Keratinocyte (primary cell): ENCODE measurements around the gene SORBS1. TPM values are rescaled to one million over a fixed set of nuclear protein-coding genes. Genes with fewer than 3 reads are reported as not detected.

Source experiments
- DNase-seq: peaks from one replicate; pipeline ENCODE4 v3.0.0-alpha.2; 2011; ENCODE audit warnings: low read depth, missing footprints, low spot score
- FAIRE-seq: peaks from 2 replicates; lab custom pipeline; 2011; peaks lifted over from hg19 to GRCh38; lab: Jason Lieb, UNC
- H2AFZ ChIP-seq: 2 replicates; pipeline ENCODE4 v1.6.0; 2012; ENCODE audit warnings: low read length, control low read depth, inconsistent platforms; ENCODE audit not compliant: control insufficient read depth
- H3K27ac ChIP-seq: 2 replicates; pipeline ENCODE4 v1.5.1; 2011; ENCODE audit warnings: low read length; ENCODE audit not compliant: control insufficient read depth, insufficient read depth
- H3K27me3 ChIP-seq: 3 replicates; pipeline ENCODE4 v1.6.0; 2011; ENCODE audit warnings: low read length; ENCODE audit not compliant: control insufficient read depth, insufficient read depth; ENCODE audit errors: extremely low read depth
- H3K36me3 ChIP-seq, 2 experiments: 2 replicates in 1 of 2; 3 replicates in 1 of 2; pipeline ENCODE4 v1.5.1; 2011; ENCODE audit warnings: low read length in 2 of 2, mild to moderate bottlenecking in 1 of 2; ENCODE audit not compliant: control insufficient read depth in 2 of 2, insufficient read depth in 2 of 2; ENCODE audit errors: extremely low read depth in 1 of 2
- H3K4me1 ChIP-seq: 3 replicates; pipeline ENCODE4 v1.5.1; 2011; ENCODE audit warnings: low read length; ENCODE audit not compliant: control insufficient read depth, insufficient read depth; ENCODE audit errors: extremely low read depth
- H3K4me2 ChIP-seq: 3 replicates; pipeline ENCODE4 v1.6.0; 2011; ENCODE audit warnings: low read depth, low read length; ENCODE audit not compliant: control insufficient read depth, insufficient read depth; ENCODE audit errors: extremely low read depth
- H3K4me3 ChIP-seq, 3 experiments: fragments of 200-600 bp in 1 of 3; sonication (generic) in 1 of 3; 2 replicates in 2 of 3; 3 replicates in 1 of 3; pipeline ENCODE4 v1.5.1; 2011 to 2016; ENCODE audit warnings: low read length in 3 of 3, mild to moderate bottlenecking in 3 of 3, control low read depth in 2 of 3, inconsistent platforms in 1 of 3, low read depth in 1 of 3, mixed read lengths in 1 of 3, mixed run types in 1 of 3, moderate library complexity in 1 of 3; ENCODE audit not compliant: control insufficient read depth in 2 of 3, insufficient read depth in 2 of 3; ENCODE audit errors: extremely low read depth in 1 of 3
- H3K79me2 ChIP-seq: 2 replicates; pipeline ENCODE4 v1.6.0; 2012; ENCODE audit warnings: low read length; ENCODE audit not compliant: control insufficient read depth, insufficient read depth
- H3K9ac ChIP-seq: 3 replicates; pipeline ENCODE4 v1.6.0; 2011; ENCODE audit warnings: low read length; ENCODE audit not compliant: control insufficient read depth, insufficient read depth; ENCODE audit errors: extremely low read depth
- H3K9me1 ChIP-seq: 3 replicates; pipeline ENCODE4 v1.6.0; 2011; ENCODE audit warnings: low read length; ENCODE audit not compliant: control insufficient read depth, insufficient read depth; ENCODE audit errors: extremely low read depth
- H3K9me3 ChIP-seq: 2 replicates; pipeline ENCODE4 v1.5.1; 2012; ENCODE audit warnings: low read depth, low read length; ENCODE audit not compliant: control insufficient read depth
- H4K20me1 ChIP-seq: 3 replicates; pipeline ENCODE4 v1.6.0; 2011; ENCODE audit warnings: low read length; ENCODE audit not compliant: control insufficient read depth, insufficient read depth; ENCODE audit errors: extremely low read depth
- EZH2 ChIP-seq: IDR thresholded peaks from one replicate; pipeline ENCODE4 v1.6.1; 2012; ENCODE audit warnings: inconsistent platforms, mild to moderate bottlenecking, low read length, moderate library complexity
- dilution Hi-C: fragments of 300-500 bp; cut with MboI; formaldehyde crosslinking; loops from one replicate; pipeline ENCODE4 v1.7.0; 2020; ENCODE audit warnings: low sequenced_read_pairs; ENCODE audit not compliant: extremely low pct_ligation_motif_present
- polyA plus RNA-seq, 5 experiments: library from polyadenylated mRNA; depleted of rRNA in 3 of 5; stranded (reverse) in 3 of 5; stranded (forward) in 1 of 5; unstranded in 1 of 5; fragments of >200 nt; gene quantifications; 1 replicate in 1 of 5; 2 replicates in 3 of 5; 3 replicates in 1 of 5; pipeline versions ENCODE4 v1.2.1 to v1.2.3, GENCODE V29; 2011 to 2012; ENCODE audit warnings: missing spikeins in 2 of 5, low read depth in 1 of 5, low replicate concordance in 1 of 5
- TF ChIP-seq, protein P1 (sequence below), 3 experiments: IDR thresholded peaks in 1 of 3; conservative IDR thresholded peaks in 1 of 3; optimal IDR thresholded peaks in 1 of 3; 2 replicates in 2 of 3; 3 replicates in 1 of 3; pipeline versions ENCODE3 to v1.5.1; 2011; ENCODE audit warnings: low read length in 3 of 3, mild to moderate bottlenecking in 3 of 3, moderate library complexity in 2 of 3, control low read depth in 1 of 3, inconsistent platforms in 1 of 3; ENCODE audit not compliant: insufficient read depth in 2 of 3; ENCODE audit errors: extremely low read depth in 1 of 3

SORBS1 gene
- polyA plus RNA-seq, 1 donor (not counting 4 experiments of a cell fraction or from before 2014, with no cell fraction given), result 0.42 TPM

DNA sequence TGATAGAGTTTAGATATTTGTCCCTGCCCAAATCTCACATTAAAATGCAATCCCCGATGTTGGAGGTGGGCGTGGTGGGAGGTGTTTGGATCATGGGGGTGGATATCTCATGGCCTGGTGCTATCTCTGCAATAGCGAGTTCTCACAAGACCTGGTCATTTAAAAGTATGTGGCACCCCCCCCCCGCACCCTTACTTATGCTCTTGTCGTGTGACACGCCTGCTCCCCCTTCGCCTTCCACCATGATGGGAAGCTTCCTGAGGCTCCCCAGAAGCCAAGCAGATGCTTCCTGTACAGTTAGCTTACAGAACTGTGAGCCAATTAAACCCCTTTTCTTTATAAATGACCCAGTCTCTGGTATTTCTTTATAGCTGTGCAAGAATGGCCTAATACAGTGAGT is 118.8 kb downstream of the SORBS1 start:
- H3K27me3 ChIP-seq, result no peaks in the 10 kb centered on the region
- no peaks in the 10 kb centered on the region for H3K9me1 ChIP-seq
- no peaks in the 10 kb centered on the region for H3K79me2 ChIP-seq
- peaks cover 20% of the 10 kb centered on the region for H3K4me1 ChIP-seq
- DNase-seq, result no peak
- no peak overlapping the region for H2AFZ ChIP-seq
- TF ChIP-seq EZH2, result no peak
- TF ChIP-seq, protein P1, sequence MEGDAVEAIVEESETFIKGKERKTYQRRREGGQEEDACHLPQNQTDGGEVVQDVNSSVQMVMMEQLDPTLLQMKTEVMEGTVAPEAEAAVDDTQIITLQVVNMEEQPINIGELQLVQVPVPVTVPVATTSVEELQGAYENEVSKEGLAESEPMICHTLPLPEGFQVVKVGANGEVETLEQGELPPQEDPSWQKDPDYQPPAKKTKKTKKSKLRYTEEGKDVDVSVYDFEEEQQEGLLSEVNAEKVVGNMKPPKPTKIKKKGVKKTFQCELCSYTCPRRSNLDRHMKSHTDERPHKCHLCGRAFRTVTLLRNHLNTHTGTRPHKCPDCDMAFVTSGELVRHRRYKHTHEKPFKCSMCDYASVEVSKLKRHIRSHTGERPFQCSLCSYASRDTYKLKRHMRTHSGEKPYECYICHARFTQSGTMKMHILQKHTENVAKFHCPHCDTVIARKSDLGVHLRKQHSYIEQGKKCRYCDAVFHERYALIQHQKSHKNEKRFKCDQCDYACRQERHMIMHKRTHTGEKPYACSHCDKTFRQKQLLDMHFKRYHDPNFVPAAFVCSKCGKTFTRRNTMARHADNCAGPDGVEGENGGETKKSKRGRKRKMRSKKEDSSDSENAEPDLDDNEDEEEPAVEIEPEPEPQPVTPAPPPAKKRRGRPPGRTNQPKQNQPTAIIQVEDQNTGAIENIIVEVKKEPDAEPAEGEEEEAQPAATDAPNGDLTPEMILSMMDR (optimal IDR thresholded peaks at IDR 0.05 in 1 of 3, IDR thresholded peaks at IDR 0.05 in 1 of 3, conservative IDR thresholded peaks at IDR 0.05 in 1 of 3; ENCODE audit: extremely low read depth in 1 of 3, insufficient read depth in 2 of 3, low read length in 3 of 3), result no peak
- H3K36me3 ChIP-seq, result no peaks in the 10 kb centered on the region
- no peak overlapping the region for H3K4me2 ChIP-seq
- dilution Hi-C loops, result loop anchor here (25.0 kb wide), 1 partner anchor 170 kb away; no protein-coding TSS in a partner anchor
- no peaks in the 10 kb centered on the region for H3K9me3 ChIP-seq
- no peak overlapping the region for H3K27ac ChIP-seq
- no peak overlapping the region for H3K4me3 ChIP-seq
- FAIRE-seq, result no peak
- H4K20me1 ChIP-seq, result no peaks in the 10 kb centered on the region
- H3K9ac ChIP-seq, result no peak overlapping the region

DNA sequence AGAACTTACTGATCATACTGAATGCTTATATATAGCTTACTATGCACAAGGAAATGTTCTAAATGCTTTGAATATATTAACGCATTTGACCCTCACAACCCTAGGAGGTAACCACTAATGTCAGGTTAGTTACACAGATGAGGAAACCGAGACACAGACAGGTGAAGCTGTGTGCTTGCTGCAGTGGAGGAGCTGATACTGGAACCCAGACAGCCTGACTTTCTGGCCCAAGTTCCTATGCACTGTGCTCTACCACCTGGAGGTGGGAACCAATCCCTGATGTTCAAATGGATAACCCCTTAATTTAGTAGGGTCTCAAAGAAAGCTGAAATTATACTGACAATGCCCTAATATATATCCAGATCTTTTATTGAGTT is 119.6 kb downstream of the SORBS1 start:
- Histone ChIP-seq H3K4me3 (no peak overlapping the region), H3K9me1 (no peaks in the 10 kb centered on the region), H3K4me1 (peaks cover 20% of the 10 kb centered on the region), H4K20me1 (no peaks in the 10 kb centered on the region), H2AFZ (no peak overlapping the region), H3K9me3 (no peaks in the 10 kb centered on the region), H3K27ac (no peak overlapping the region), H3K36me3 (no peaks in the 10 kb centered on the region), H3K79me2 (no peaks in the 10 kb centered on the region), H3K27me3 (no peaks in the 10 kb centered on the region), H3K9ac (no peak overlapping the region), H3K4me2 (no peak overlapping the region)
- FAIRE-seq (no peak), DNase-seq (no peak)
- TF ChIP-seq, protein P1 (optimal IDR thresholded peaks at IDR 0.05 in 1 of 3, IDR thresholded peaks at IDR 0.05 in 1 of 3, conservative IDR thresholded peaks at IDR 0.05 in 1 of 3; ENCODE audit: extremely low read depth in 1 of 3, insufficient read depth in 2 of 3, low read length in 3 of 3), result no peak
- TF ChIP-seq EZH2, result no peak
- dilution Hi-C loops, result loop anchor here (25.0 kb wide), 1 partner anchor 171 kb away; no protein-coding TSS in a partner anchor
